ENCODE results near the gene OR8B12. TPM values are rescaled to one million over a fixed set of nuclear protein-coding genes. Genes with fewer than 3 reads are reported as not detected.

Gene OR8B12, protein sequence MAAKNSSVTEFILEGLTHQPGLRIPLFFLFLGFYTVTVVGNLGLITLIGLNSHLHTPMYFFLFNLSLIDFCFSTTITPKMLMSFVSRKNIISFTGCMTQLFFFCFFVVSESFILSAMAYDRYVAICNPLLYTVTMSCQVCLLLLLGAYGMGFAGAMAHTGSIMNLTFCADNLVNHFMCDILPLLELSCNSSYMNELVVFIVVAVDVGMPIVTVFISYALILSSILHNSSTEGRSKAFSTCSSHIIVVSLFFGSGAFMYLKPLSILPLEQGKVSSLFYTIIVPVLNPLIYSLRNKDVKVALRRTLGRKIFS
- not detected for total RNA-seq (2021; ENCODE audit: unreplicated experiment)
- polyA plus RNA-seq (2012), result not detected in 2 replicates
- Bru-seq, nascent RNA, result not detected
- not detected for BruChase-seq, experiment 1, labeled RNA remaining after a 6-hour chase
- BruChase-seq, experiment 2, labeled RNA remaining after a 2-hour chase, result not detected
- long read RNA-seq, result 0 reads

- ChIA-PET RAD21 (ENCODE audit: low non-redundant PET in 1 of 2, low total read pairs in 2 of 2, uncharacterized antibody in 2 of 2, unreplicated experiment in 2 of 2) (no interaction called here), POLR2A (no interaction called here), CTCF (no interaction called here)
- no peaks in the 10 kb centered on the region for H3K9me3 ChIP-seq (ENCODE audit: control insufficient read depth in 1 of 2, insufficient read depth in 1 of 2, low read depth in 1 of 2, low read length in 2 of 2)
- no peaks in the 10 kb centered on the region for H3K4me1 ChIP-seq (ENCODE audit: control insufficient read depth in 1 of 2, insufficient read depth in 2 of 2, low read length in 2 of 2)
- H3K27ac ChIP-seq (ENCODE audit: low read depth, low read length), result no peak within 1 kb of the TSS
- no peaks in the 10 kb centered on the region for H3K36me3 ChIP-seq (ENCODE audit: control insufficient read depth in 1 of 2, insufficient read depth in 2 of 2, low read length in 2 of 2)
- no peak for DNase-seq (ENCODE audit: low read depth, low spot score)
- H3K4me2 ChIP-seq (ENCODE audit: low read length), result no peak within 1 kb of the TSS
- H4K20me1 ChIP-seq (ENCODE audit: insufficient read depth), result no peaks in the 10 kb centered on the region
- BruUV-seq (replicated peaks), result no TSS peak
- H3K9ac ChIP-seq (ENCODE audit: low read length), result no peak within 1 kb of the TSS
- TF ChIP-seq ELF1 (IDR thresholded peaks at IDR 0.05; ENCODE audit: borderline replicate concordance, low read depth) (no peak), FOSL1 (IDR thresholded peaks at IDR 0.05; ENCODE audit: low read depth) (no peak), SP1 (IDR thresholded peaks at IDR 0.05; ENCODE audit: low read depth) (no peak), EZH2 (IDR thresholded peaks at IDR 0.05) (no peak), MAX (IDR thresholded peaks at IDR 0.05) (no peak), YY1 (IDR thresholded peaks at IDR 0.05; ENCODE audit: extremely low read depth, insufficient replicate concordance, low read depth, low read length) (no peak), ZFX (IDR thresholded peaks at IDR 0.05) (no peak), RAD21 (IDR thresholded peaks at IDR 0.05; ENCODE audit: low read depth) (no peak), ATF3 (IDR thresholded peaks at IDR 0.05) (no peak), ZBTB33 (IDR thresholded peaks at IDR 0.05; ENCODE audit: extremely low read depth, insufficient replicate concordance, low read length) (no peak), POLR2AphosphoS5 (IDR thresholded peaks at IDR 0.05; ENCODE audit: low read depth, low read length) (no peak), SIN3A (IDR thresholded peaks at IDR 0.05; ENCODE audit: low read depth) (no peak)
- intact Hi-C loops (cut with micrococcal nuclease), result no loop called here
- no peak for ATAC-seq
- no peaks in the 10 kb centered on the region for H3K79me2 ChIP-seq (ENCODE audit: insufficient read depth, low read length)
- H2AFZ ChIP-seq (ENCODE audit: low read depth, low read length, poor library complexity, severe bottlenecking), result no peak within 1 kb of the TSS
- no peak within 1 kb of the TSS for H3K4me3 ChIP-seq (replicated peaks in 1 of 2; ENCODE audit: low read depth in 1 of 2, low read length in 2 of 2)
- H3K9me2 ChIP-seq (ENCODE audit: insufficient read depth), result no peaks in the 10 kb centered on the region
- H3K27me3 ChIP-seq (ENCODE audit: insufficient read depth, low read length), result peaks cover 50% of the 10 kb centered on the region
These were observed at the start of gene OR8B12 for GRCh38 chr11:124543554-124543953. Gene OR8B12 (minus strand): TSS chr11:124543654. CDS start chr11:124543654, 0 bp downstream.

All from HCT116 (cell line).